Fibroblast of lung (primary cell): ENCODE results near the gene GLO1.

ENCODE experiments used
- EZH2 ChIP-seq: IDR thresholded peaks from 2 replicates; pipeline ENCODE4 v1.5.1; 2012; ENCODE audit warnings: low read length, control low read depth, mild to moderate bottlenecking; ENCODE audit errors: missing control alignments
- TF ChIP-seq, protein P1 (sequence below), 2 donors: IDR thresholded peaks in 1 of 2; conservative IDR thresholded peaks in 1 of 2; 1 replicate in 1 of 2; 2 replicates in 1 of 2; pipeline ENCODE4 v1.5.1; 2011 to 2012; ENCODE audit warnings: low read length in 2 of 2, control low read depth in 1 of 2, inconsistent platforms in 1 of 2, low read depth in 1 of 2, mild to moderate bottlenecking in 1 of 2

GRCh38 chr6:38658418-38659167 lies 44.4 kb downstream of the GLO1 start:
- TF ChIP-seq, protein P1, sequence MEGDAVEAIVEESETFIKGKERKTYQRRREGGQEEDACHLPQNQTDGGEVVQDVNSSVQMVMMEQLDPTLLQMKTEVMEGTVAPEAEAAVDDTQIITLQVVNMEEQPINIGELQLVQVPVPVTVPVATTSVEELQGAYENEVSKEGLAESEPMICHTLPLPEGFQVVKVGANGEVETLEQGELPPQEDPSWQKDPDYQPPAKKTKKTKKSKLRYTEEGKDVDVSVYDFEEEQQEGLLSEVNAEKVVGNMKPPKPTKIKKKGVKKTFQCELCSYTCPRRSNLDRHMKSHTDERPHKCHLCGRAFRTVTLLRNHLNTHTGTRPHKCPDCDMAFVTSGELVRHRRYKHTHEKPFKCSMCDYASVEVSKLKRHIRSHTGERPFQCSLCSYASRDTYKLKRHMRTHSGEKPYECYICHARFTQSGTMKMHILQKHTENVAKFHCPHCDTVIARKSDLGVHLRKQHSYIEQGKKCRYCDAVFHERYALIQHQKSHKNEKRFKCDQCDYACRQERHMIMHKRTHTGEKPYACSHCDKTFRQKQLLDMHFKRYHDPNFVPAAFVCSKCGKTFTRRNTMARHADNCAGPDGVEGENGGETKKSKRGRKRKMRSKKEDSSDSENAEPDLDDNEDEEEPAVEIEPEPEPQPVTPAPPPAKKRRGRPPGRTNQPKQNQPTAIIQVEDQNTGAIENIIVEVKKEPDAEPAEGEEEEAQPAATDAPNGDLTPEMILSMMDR (conservative IDR thresholded peaks at IDR 0.05 in 1 of 2, IDR thresholded peaks at IDR 0.05 in 1 of 2; ENCODE audit: low read depth in 1 of 2, low read length in 2 of 2), result no peak
- no peak for TF ChIP-seq EZH2
